K562 (cell line): ENCODE measurements around the gene TMEM135. TPM values are rescaled to one million over a fixed set of nuclear protein-coding genes. Genes with fewer than 3 reads are reported as not detected.

Source experiments
- ATAC-seq: fragments of 200-7000 bp; cut with Tn5 transposase; 3 replicates; pipeline ENCODE4 v1.9.1; 2020; ENCODE audit warnings: moderate library complexity
- BruUV-seq: library from RNA; stranded (reverse); fragments of 400-500 nt; replicated peaks from 2 replicates; lab custom pipeline; 2021; lab: Mats Ljungman, UMichigan
- CTCF ChIA-PET: fragments of 300-600 bp; formaldehyde crosslinking; extraction: SDS; loops from one replicate; lab custom pipeline; 2021; ENCODE audit warnings: low intra/inter-chr PET ratio; lab: Yijun Ruan, JAX
- POLR2A ChIA-PET: fragments of 300-600, 350-650 bp; sonication (Branson Sonifier 250); formaldehyde crosslinking; extraction: SDS; loops from one replicate; lab custom pipeline; 2021; ENCODE audit warnings: antibody characterized with exemption, inconsistent platforms; lab: Yijun Ruan, JAX
- DNase-seq, 4 experiments: peaks; one replicate each; pipeline versions ENCODE4 v3.0.0 to v3.0.0-alpha.2; 2011 to 2018; ENCODE audit warnings: low spot score in 3 of 4, mixed read lengths in 3 of 4; ENCODE audit errors: extremely low read depth in 1 of 4
- FAIRE-seq: peaks from 2 replicates; lab custom pipeline; 2011; peaks lifted over from hg19 to GRCh38; lab: Jason Lieb, UNC
- H2AFZ ChIP-seq: 2 replicates; pipeline ENCODE4 v1.6.0; 2011; ENCODE audit warnings: low read depth, low read length, control low read depth, inconsistent platforms
- H3K27ac ChIP-seq: fragments of 200-600 bp; 3 replicates; pipeline ENCODE4 v1.8.0; 2011; ENCODE audit warnings: low read depth, mild to moderate bottlenecking, control low read depth, inconsistent platforms, low read length, moderate library complexity, mixed read lengths; ENCODE audit errors: extremely low read depth
- H3K27me3 ChIP-seq, 2 experiments: fragments of 300-600 bp in 1 of 2; 2 replicates in 1 of 2; 3 replicates in 1 of 2; pipeline versions ENCODE4 v1.6.0 to v1.8.0; 2011; ENCODE audit warnings: inconsistent platforms in 2 of 2, low read length in 2 of 2, mild to moderate bottlenecking in 1 of 2, mixed read lengths in 1 of 2, moderate library complexity in 1 of 2; ENCODE audit not compliant: control insufficient read depth in 2 of 2, insufficient read depth in 2 of 2
- H3K36me3 ChIP-seq: fragments of 300-600 bp; 3 replicates; pipeline ENCODE4 v1.8.0; 2011; ENCODE audit warnings: mild to moderate bottlenecking, low read length, inconsistent platforms; ENCODE audit not compliant: control insufficient read depth, insufficient read depth
- H3K4me1 ChIP-seq, 2 experiments: fragments of 200-600 bp in 1 of 2; replicated peaks in 1 of 2; 2 replicates in 1 of 2; 3 replicates in 1 of 2; pipeline versions ENCODE4 v1.5.1 to v1.8.0; 2011; ENCODE audit warnings: inconsistent platforms in 2 of 2, low read length in 2 of 2, mild to moderate bottlenecking in 1 of 2, mixed read lengths in 1 of 2, moderate library complexity in 1 of 2; ENCODE audit not compliant: control insufficient read depth in 2 of 2, insufficient read depth in 2 of 2
- H3K4me2 ChIP-seq: 2 replicates; pipeline ENCODE4 v1.6.1; 2011; ENCODE audit warnings: low read length, control low read depth, inconsistent platforms, mixed read lengths; ENCODE audit not compliant: insufficient read depth
- H3K4me3 ChIP-seq: fragments of 200-600 bp; sonication (generic), shearing (Covaris generic); 2 replicates; pipeline ENCODE4 v1.5.1; 2016; ENCODE audit warnings: control low read depth, inconsistent platforms
- H3K79me2 ChIP-seq: fragments of 200-600 bp; 3 replicates; pipeline ENCODE4 v1.8.0; 2011; ENCODE audit warnings: low read length, inconsistent platforms; ENCODE audit not compliant: control insufficient read depth, insufficient read depth
- H3K9ac ChIP-seq, 2 experiments: 2 replicates each; pipeline versions ENCODE4 v1.6.0 to v1.6.1; 2011; ENCODE audit warnings: low read depth in 2 of 2, low read length in 2 of 2, control low read depth in 1 of 2, inconsistent platforms in 1 of 2, mild to moderate bottlenecking in 1 of 2, mixed read lengths in 1 of 2; ENCODE audit not compliant: insufficient read depth in 1 of 2
- H3K9me1 ChIP-seq: one replicate; pipeline ENCODE4 v1.6.0; 2011; ENCODE audit warnings: inconsistent platforms, mild to moderate bottlenecking, low read length, moderate library complexity; ENCODE audit not compliant: control insufficient read depth, insufficient read depth
- H3K9me3 ChIP-seq: replicated peaks from 2 replicates; pipeline ENCODE4 v1.5.1; 2011; ENCODE audit warnings: low read depth, low read length, inconsistent platforms; ENCODE audit not compliant: control insufficient read depth, insufficient read depth
- H4K20me1 ChIP-seq: replicated peaks from 2 replicates; pipeline ENCODE4 v1.6.1; 2011; ENCODE audit warnings: low read length, inconsistent platforms, mixed read lengths; ENCODE audit not compliant: control insufficient read depth, insufficient read depth
- CBFB ChIP-seq: sonication (generic); formaldehyde crosslinking; IDR thresholded peaks from 2 replicates; pipeline ENCODE4 v1.4.0; 2020; ENCODE audit warnings: mild to moderate bottlenecking, missing genetic modification reagents
- ESRRA ChIP-seq: fragments of 450-650 bp; IDR thresholded peaks from 2 replicates; pipeline ENCODE4 v1.6.1; 2014; ENCODE audit warnings: low read depth, mild to moderate bottlenecking, moderate library complexity, borderline replicate concordance
- EZH2 ChIP-seq: IDR thresholded peaks from 2 replicates; pipeline ENCODE4 v1.6.1; 2012; ENCODE audit warnings: low read depth, mild to moderate bottlenecking, inconsistent platforms, low read length, borderline replicate concordance
- FOXA3 ChIP-seq, 2 experiments: fragments of 450-650 bp in 1 of 2; sonication (generic) in 1 of 2; formaldehyde crosslinking; IDR thresholded peaks in 1 of 2; conservative IDR thresholded peaks in 1 of 2; 2 replicates each; pipeline versions ENCODE4 v1.4.0 to v1.8.0; 2020 to 2022; ENCODE audit warnings: mild to moderate bottlenecking in 2 of 2, missing genetic modification reagents in 1 of 2
- KLF13 ChIP-seq: fragments of 450-650 bp; IDR thresholded peaks from 2 replicates; pipeline ENCODE4 v1.6.1; 2016; ENCODE audit warnings: missing genetic modification characterization, low read depth, mild to moderate bottlenecking, missing compliant biosample characterization, moderate library complexity, borderline replicate concordance
- PTTG1 ChIP-seq: fragments of 450-650 bp; IDR thresholded peaks from 2 replicates; pipeline ENCODE4 v1.6.1; 2016; ENCODE audit warnings: low read depth, mild to moderate bottlenecking, missing genetic modification characterization, missing compliant biosample characterization
- RBM22 ChIP-seq: fragments of 200-400 bp; formaldehyde crosslinking; IDR thresholded peaks from 2 replicates; pipeline ENCODE4 v1.6.1; 2018; ENCODE audit warnings: low read length, low read depth; ENCODE audit not compliant: poor library complexity, severe bottlenecking
- RNF2 ChIP-seq: sonication (generic); IDR thresholded peaks from 2 replicates; pipeline ENCODE4 v1.6.1; 2016
- SMAD4 ChIP-seq: fragments of 250-450 bp; sonication (Bioruptor Pico); conservative IDR thresholded peaks from 2 replicates; pipeline ENCODE4 v1.8.0; 2021; ENCODE audit warnings: inconsistent platforms, mild to moderate bottlenecking, moderate library complexity
- TAF9B ChIP-seq: fragments of 450-650 bp; IDR thresholded peaks from 2 replicates; pipeline ENCODE4 v1.6.1; 2018; ENCODE audit warnings: mild to moderate bottlenecking; ENCODE audit not compliant: partially characterized antibody
- ZC3H4 ChIP-seq: sonication (generic); formaldehyde crosslinking; IDR thresholded peaks from 2 replicates; pipeline ENCODE4 v1.9.0; 2021; ENCODE audit warnings: missing genetic modification reagents, borderline replicate concordance
- ZC3H8 ChIP-seq: fragments of 450-650 bp; IDR thresholded peaks from 2 replicates; pipeline ENCODE4 v1.6.1; 2017
- ZHX1 ChIP-seq: fragments of 150-350 bp; conservative IDR thresholded peaks from 2 replicates; pipeline ENCODE4 v1.6.1; 2014; ENCODE audit warnings: low read length
- ZNF184 ChIP-seq: sonication (generic); formaldehyde crosslinking; IDR thresholded peaks from 2 replicates; pipeline ENCODE4 v1.5.0; 2020; ENCODE audit warnings: missing genetic modification reagents
- ZNF644 ChIP-seq: fragments of 200-800 bp; sonication (Bioruptor generic); IDR thresholded peaks from 2 replicates; pipeline ENCODE4 v1.6.1; 2016; ENCODE audit warnings: low read depth, missing genetic modification characterization, missing compliant biosample characterization
- ZNF77 ChIP-seq: fragments of 250-450 bp; sonication (Bioruptor Pico); IDR thresholded peaks from 2 replicates; pipeline ENCODE4 v1.5.0; 2020
- WGBS: fragments of 100-300 bp; shearing (Covaris generic); methylation state at CpG from one replicate; pipeline ENCODE4 v1.1.6; 2016; ENCODE audit warnings: low coverage, mixed read lengths; ENCODE audit not compliant: insufficient coverage; ENCODE audit errors: missing lambda C conversion rate; 5-methylcytosine and 5-hydroxymethylcytosine counted together
- in situ Hi-C: fragments of 300-500 bp; cut with MboI; formaldehyde crosslinking; loops from 4 replicates; pipeline ENCODE4 v1.15.0; 2018; ENCODE audit warnings: inconsistent platforms, mixed read lengths
- intact Hi-C: fragments of 100-400 bp; cut with micrococcal nuclease; formaldehyde crosslinking; loops from 2 replicates; pipeline ENCODE4 v1.14.2; 2022
- polyA plus RNA-seq, 8 experiments: library from polyadenylated mRNA; depleted of rRNA in 4 of 8; stranded (reverse) in 5 of 8; unstranded in 3 of 8; fragments of >200 nt; fragmentation: Nextera tagmentation in 2 of 8; fragmentation: Illumina TruSeq in 1 of 8; extraction: Ambion mirVana in 2 of 8; extraction: Trizol in 1 of 8; gene quantifications; 2 replicates each; pipeline versions ENCODE4 v1.2.1 to v1.2.3, GENCODE V29; 2011 to 2014; ENCODE audit warnings: inconsistent platforms in 1 of 8, missing spikeins in 1 of 8
- total RNA-seq, 7 experiments: library from RNA; depleted of rRNA in 6 of 7; stranded (reverse); fragments of >200 nt in 6 of 7; fragmentation: Illumina TruSeq in 2 of 7; extraction: Trizol in 2 of 7; gene quantifications; 2 replicates each; pipeline versions ENCODE4 v1.2.1 to v1.2.3, GENCODE V29; 2011 to 2021; ENCODE audit warnings: low replicate concordance in 1 of 7
- TF ChIP-seq, protein P1 (sequence below): fragments of 250-450 bp; sonication (Bioruptor Pico); IDR thresholded peaks from 2 replicates; pipeline ENCODE4 v1.5.0; 2021

Gene TMEM135
- total and polyA plus RNA-seq, 9 of the 15 experiments (the other 6 are each of a cell fraction or from before 2014, with no cell fraction given), result 17.3 to 53.6 (median 24.9) TPM

DNA sequence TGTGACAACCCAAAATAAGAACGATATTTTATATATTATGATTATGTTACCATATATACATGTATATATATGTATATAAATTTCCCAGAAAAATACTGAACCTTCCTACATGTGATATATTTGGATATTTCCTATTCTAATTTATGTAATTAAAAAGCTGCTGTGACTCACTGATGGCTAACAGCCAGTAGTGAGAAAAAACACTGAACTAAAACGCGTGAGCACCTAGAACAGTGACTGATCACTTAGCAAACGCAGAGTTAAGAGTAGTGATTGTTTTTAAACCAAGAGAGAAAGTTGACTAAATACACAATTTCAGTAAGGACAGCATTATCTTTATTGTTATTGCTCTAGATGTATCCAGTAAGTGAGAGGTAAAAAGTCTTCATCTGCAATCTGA is 213.8 kb downstream of the TMEM135 start:
- 81% methylated on average over 4 of the region's 4 CpGs for WGBS
- Histone ChIP-seq H4K20me1 (no peaks in the 10 kb centered on the region), H3K9me3 (no peaks in the 10 kb centered on the region)
- no peak for TF ChIP-seq FOXA3 (CRISPR knock-in tag; conservative IDR thresholded peaks at IDR 0.05 in 1 of 2, IDR thresholded peaks at IDR 0.05 in 1 of 2)
- TF ChIP-seq ZHX1, result no peak
- no peak for TF ChIP-seq ZNF77 (CRISPR knock-in tag)
- TF ChIP-seq SMAD4, result no peak
- no peak for TF ChIP-seq EZH2
- TF ChIP-seq RNF2, result no peak
- no peak for TF ChIP-seq CBFB (CRISPR knock-in tag)
- no peak for TF ChIP-seq RBM22
- no peak for TF ChIP-seq ZNF184 (CRISPR knock-in tag)
- TF ChIP-seq, protein P1, sequence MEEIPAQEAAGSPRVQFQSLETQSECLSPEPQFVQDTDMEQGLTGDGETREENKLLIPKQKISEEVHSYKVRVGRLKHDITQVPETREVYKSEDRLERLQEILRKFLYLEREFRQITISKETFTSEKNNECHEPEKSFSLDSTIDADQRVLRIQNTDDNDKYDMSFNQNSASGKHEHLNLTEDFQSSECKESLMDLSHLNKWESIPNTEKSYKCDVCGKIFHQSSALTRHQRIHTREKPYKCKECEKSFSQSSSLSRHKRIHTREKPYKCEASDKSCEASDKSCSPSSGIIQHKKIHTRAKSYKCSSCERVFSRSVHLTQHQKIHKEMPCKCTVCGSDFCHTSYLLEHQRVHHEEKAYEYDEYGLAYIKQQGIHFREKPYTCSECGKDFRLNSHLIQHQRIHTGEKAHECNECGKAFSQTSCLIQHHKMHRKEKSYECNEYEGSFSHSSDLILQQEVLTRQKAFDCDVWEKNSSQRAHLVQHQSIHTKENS (CRISPR knock-in tag), result no peak
- no peak for TF ChIP-seq ZC3H4 (CRISPR knock-in tag)
- no peak for TF ChIP-seq KLF13 (tag)
- no peak for TF ChIP-seq PTTG1 (tag)
- no peak for TF ChIP-seq ESRRA
- TF ChIP-seq ZC3H8, result no peak
- no peak for TF ChIP-seq TAF9B
- no peak for TF ChIP-seq ZNF644 (tag)
- TF ChIP-seq, all 486 proteins: peak for 0
- ChIA-PET CTCF (no interaction called here), POLR2A (interaction anchor here (0.5 to 0.6 kb wide), 2 partner anchors 17 to 61 kb away, joined by 3 read pairs; no protein-coding TSS in a partner anchor)
- intact Hi-C loops (no loop called here), in situ Hi-C loops (no loop called here)
- H3K27me3 ChIP-seq, result no peaks in the 10 kb centered on the region
- H3K27ac ChIP-seq, result no peak overlapping the region
- FAIRE-seq, result no peak
- no TSS peak for BruUV-seq
- H3K4me3 ChIP-seq, result no peak overlapping the region
- DNase-seq, result no peak
- ATAC-seq, result no peak
- H3K4me2 ChIP-seq, result no peak overlapping the region
- no peaks in the 10 kb centered on the region for H3K4me1 ChIP-seq
- H3K9me1 ChIP-seq, result no peaks in the 10 kb centered on the region
- H3K79me2 ChIP-seq, result peaks cover 3% of the 10 kb centered on the region; the same call in 1 of the 3 replicates
- no peak overlapping the region for H2AFZ ChIP-seq
- no peaks in the 10 kb centered on the region for H3K36me3 ChIP-seq
- H3K9ac ChIP-seq, result no peak overlapping the region
